ENCODE results near the gene TLE1. TPM values are rescaled to one million over a fixed set of nuclear protein-coding genes. Genes with fewer than 3 reads are reported as not detected.

The TLE1 gene
- total and polyA plus RNA-seq, 9 of the 15 experiments (the other 6 are each of a cell fraction or from before 2014, with no cell fraction given) = 0.11 TPM; not detected in 8

DNA sequence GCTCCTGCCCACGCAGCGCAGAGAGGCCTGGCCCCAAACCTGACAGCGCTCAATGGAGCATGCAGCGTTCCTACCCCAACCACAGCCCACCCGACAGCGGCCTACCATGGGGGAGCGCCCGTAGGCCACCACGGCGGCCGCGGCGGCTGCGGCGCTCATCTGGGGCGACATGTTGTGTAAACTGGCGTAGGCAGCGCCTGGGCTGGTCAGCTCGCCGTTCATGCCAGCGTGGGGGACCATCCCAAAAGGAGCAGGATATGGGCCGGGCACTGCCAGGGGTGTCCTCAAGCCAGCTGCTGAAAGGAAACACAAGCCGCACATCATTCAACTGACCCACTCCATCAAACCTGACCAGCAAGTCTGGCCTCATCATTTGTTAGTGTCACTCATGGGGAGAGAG lies 77.7 kb downstream of the TLE1 start:
- no peaks in the 10 kb centered on the region for H3K9me3 ChIP-seq (replicated peaks; ENCODE audit: control insufficient read depth, insufficient read depth, low read depth, low read length)
- H3K4me3 ChIP-seq = no peak overlapping the region
- in situ Hi-C loops (cut with MboI) = no loop called here
- H3K36me3 ChIP-seq (ENCODE audit: control insufficient read depth, insufficient read depth, low read length) = no peaks in the 10 kb centered on the region
- WGBS (ENCODE audit: insufficient coverage, low coverage, missing lambda C conversion rate) = 2% methylated on average over 7 of the region's 23 CpGs
- FAIRE-seq (no peak), ATAC-seq (no peak), DNase-seq (ENCODE audit: extremely low read depth in 1 of 4, low spot score in 3 of 4) (no peak)
- POLR2A ChIA-PET = interaction anchor here (0.7 kb wide), 1 partner anchor 42 kb away, joined by 3 read pairs; no protein-coding TSS in a partner anchor
- intact Hi-C loops (cut with micrococcal nuclease) = no loop called here
- H4K20me1 ChIP-seq (replicated peaks; ENCODE audit: control insufficient read depth, insufficient read depth, low read length) = no peaks in the 10 kb centered on the region
- H2AFZ ChIP-seq (ENCODE audit: low read depth, low read length) = no peak overlapping the region
- no peak for TF ChIP-seq MEIS2 (IDR thresholded peaks at IDR 0.05; ENCODE audit: partially characterized antibody)
- no peak for TF ChIP-seq FUS (optimal IDR thresholded peaks at IDR 0.05; ENCODE audit: low read depth, low read length)
- no peak for TF ChIP-seq ZNF3 (CRISPR knock-in tag; IDR thresholded peaks at IDR 0.05)
- H3K9ac ChIP-seq (ENCODE audit: insufficient read depth in 1 of 2, low read depth in 2 of 2, low read length in 2 of 2) = no peak overlapping the region
- CTCF ChIA-PET (ENCODE audit: low intra/inter-chr PET ratio) = no interaction called here
- H3K27ac ChIP-seq (ENCODE audit: extremely low read depth, low read depth, low read length) = no peak overlapping the region
- H3K9me1 ChIP-seq (ENCODE audit: control insufficient read depth, insufficient read depth, low read length) = no peaks in the 10 kb centered on the region
- H3K4me2 ChIP-seq (ENCODE audit: insufficient read depth, low read length) = no peak overlapping the region
- no TSS peak for BruUV-seq (replicated peaks)
- no peaks in the 10 kb centered on the region for H3K79me2 ChIP-seq (ENCODE audit: control insufficient read depth, insufficient read depth, low read length)
- no peaks in the 10 kb centered on the region for H3K4me1 ChIP-seq (replicated peaks in 1 of 2; ENCODE audit: control insufficient read depth in 2 of 2, insufficient read depth in 2 of 2, low read length in 2 of 2)
- H3K27me3 ChIP-seq (ENCODE audit: control insufficient read depth in 2 of 2, insufficient read depth in 2 of 2, low read length in 2 of 2) = no peaks in the 10 kb centered on the region

DNA sequence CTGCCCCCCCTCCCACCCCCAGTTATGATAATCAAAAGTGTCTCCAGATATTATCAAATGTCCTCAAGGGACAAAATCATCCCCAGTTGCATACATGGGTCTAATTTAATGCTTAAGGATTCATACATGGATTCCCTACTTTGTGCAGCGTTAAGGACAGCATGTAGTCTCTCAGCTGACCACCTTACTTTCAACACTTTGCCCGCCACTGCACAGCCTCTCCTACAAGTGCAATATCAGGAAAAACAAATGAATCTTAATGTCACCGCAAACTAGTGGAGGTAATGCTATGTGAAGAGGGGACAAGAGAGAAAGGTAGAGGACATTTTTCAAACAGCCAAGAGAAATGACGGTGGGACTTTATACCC lies 78.6 kb downstream of the TLE1 start:
- WGBS (ENCODE audit: insufficient coverage, low coverage, missing lambda C conversion rate) = 0% methylated on average over 3 of the region's 4 CpGs
- in situ Hi-C loops (cut with MboI) (no loop called here), intact Hi-C loops (cut with micrococcal nuclease) (no loop called here)
- H3K4me3 ChIP-seq = no peak overlapping the region
- BruUV-seq (replicated peaks) = no TSS peak
- ChIA-PET CTCF (ENCODE audit: low intra/inter-chr PET ratio) (no interaction called here), POLR2A (no interaction called here)
- no peak for ATAC-seq
- no peak for TF ChIP-seq HDAC1 (IDR thresholded peaks at IDR 0.05)
- no peaks in the 10 kb centered on the region for H3K79me2 ChIP-seq (ENCODE audit: control insufficient read depth, insufficient read depth, low read length)
- no peak overlapping the region for H3K27ac ChIP-seq (ENCODE audit: extremely low read depth, low read depth, low read length)
- no peaks in the 10 kb centered on the region for H4K20me1 ChIP-seq (replicated peaks; ENCODE audit: control insufficient read depth, insufficient read depth, low read length)
- no peak overlapping the region for H3K9ac ChIP-seq (ENCODE audit: insufficient read depth in 1 of 2, low read depth in 2 of 2, low read length in 2 of 2)
- H3K9me3 ChIP-seq (replicated peaks; ENCODE audit: control insufficient read depth, insufficient read depth, low read depth, low read length) = no peaks in the 10 kb centered on the region
- H3K36me3 ChIP-seq (ENCODE audit: control insufficient read depth, insufficient read depth, low read length) = no peaks in the 10 kb centered on the region
- no peaks in the 10 kb centered on the region for H3K27me3 ChIP-seq (ENCODE audit: control insufficient read depth in 2 of 2, insufficient read depth in 2 of 2, low read length in 2 of 2)
- no peak for DNase-seq (ENCODE audit: extremely low read depth in 1 of 4, low spot score in 3 of 4)
- H3K9me1 ChIP-seq (ENCODE audit: control insufficient read depth, insufficient read depth, low read length) = no peaks in the 10 kb centered on the region
- no peak overlapping the region for H3K4me2 ChIP-seq (ENCODE audit: insufficient read depth, low read length)
- H2AFZ ChIP-seq (ENCODE audit: low read depth, low read length) = no peak overlapping the region
- no peaks in the 10 kb centered on the region for H3K4me1 ChIP-seq (replicated peaks in 1 of 2; ENCODE audit: control insufficient read depth in 2 of 2, insufficient read depth in 2 of 2, low read length in 2 of 2)
- no peak for FAIRE-seq
